ENCODE results near the gene RGS11.
A peak's percentile ranks its signal among the peaks of the same experiment; 100 is the strongest.

The RGS11 gene

GRCh38 chr16:275041-275641, 603 bp downstream of the RGS11 start:
- H3K36me3 ChIP-seq (ENCODE audit: low read depth): no peaks in the 10 kb centered on the region
- H3K27me3 ChIP-seq (ENCODE audit: insufficient read depth, poor library complexity, severe bottlenecking): peaks cover 9% of the 10 kb centered on the region
- H3K4me1 ChIP-seq (ENCODE audit: insufficient read depth, poor library complexity, severe bottlenecking): no peaks in the 10 kb centered on the region
- DNase-seq (ENCODE audit: low spot score) (no peak), ATAC-seq (ENCODE audit: low read depth) (peak; percentile 38)
- TF ChIP-seq CTCF (IDR thresholded peaks at IDR 0.05; ENCODE audit: poor library complexity, severe bottlenecking): no peak
- H3K4me3 ChIP-seq (ENCODE audit: severe bottlenecking): peak overlapping the region; percentile 18
- H3K9me3 ChIP-seq (ENCODE audit: severe bottlenecking): no peaks in the 10 kb centered on the region
- H3K27ac ChIP-seq (ENCODE audit: poor library complexity, severe bottlenecking): no peak overlapping the region

- ATAC-seq (ENCODE audit: low read depth): peak; percentile 26; the same call in 2 of the 3 replicates
- Histone ChIP-seq H3K27ac (ENCODE audit: poor library complexity, severe bottlenecking) (no peak overlapping the region), H3K4me3 (ENCODE audit: severe bottlenecking) (no peak overlapping the region), H3K36me3 (ENCODE audit: low read depth) (no peaks in the 10 kb centered on the region), H3K27me3 (ENCODE audit: insufficient read depth, poor library complexity, severe bottlenecking) (no peaks in the 10 kb centered on the region), H3K9me3 (ENCODE audit: severe bottlenecking) (no peaks in the 10 kb centered on the region), H3K4me1 (ENCODE audit: insufficient read depth, poor library complexity, severe bottlenecking) (no peaks in the 10 kb centered on the region)
- no peak for DNase-seq (ENCODE audit: low spot score)
- TF ChIP-seq CTCF (IDR thresholded peaks at IDR 0.05; ENCODE audit: poor library complexity, severe bottlenecking): no peak
These were observed 2.0 kb downstream of the RGS11 start for GRCh38 chr16:273547-274421.

- Histone ChIP-seq H3K9me3 (ENCODE audit: severe bottlenecking) (no peaks in the 10 kb centered on the region), H3K36me3 (ENCODE audit: low read depth) (no peaks in the 10 kb centered on the region), H3K27me3 (ENCODE audit: insufficient read depth, poor library complexity, severe bottlenecking) (no peaks in the 10 kb centered on the region)
These were observed 2.9 kb downstream of the RGS11 start for GRCh38 chr16:272633-273546.

More at GRCh38 chr16:272633-273546, 2.9 kb downstream of the RGS11 start:
- DNase-seq (ENCODE audit: low spot score): no peak
- no peak for ATAC-seq (ENCODE audit: low read depth)
- Histone ChIP-seq H3K27ac (ENCODE audit: poor library complexity, severe bottlenecking) (no peak overlapping the region), H3K4me1 (ENCODE audit: insufficient read depth, poor library complexity, severe bottlenecking) (no peaks in the 10 kb centered on the region), H3K4me3 (ENCODE audit: severe bottlenecking) (no peak overlapping the region)
- no peak for TF ChIP-seq CTCF (IDR thresholded peaks at IDR 0.05; ENCODE audit: poor library complexity, severe bottlenecking)

All from RWPE2 (cell line).